Mammary epithelial cell (primary cell): ENCODE measurements around the gene NLGN4Y.

Experiments used
- EZH2 ChIP-seq: IDR thresholded peaks from 2 replicates; pipeline ENCODE4 v1.6.1; 2012; ENCODE audit warnings: low read length, inconsistent platforms, borderline replicate concordance
- TF ChIP-seq, protein P1 (sequence below), 2 donors: IDR thresholded peaks in 1 of 2; conservative IDR thresholded peaks in 1 of 2; 2 replicates each; pipeline ENCODE4 v1.5.1; 2011 to 2012; ENCODE audit warnings: inconsistent platforms in 2 of 2, low read length in 2 of 2, mild to moderate bottlenecking in 2 of 2, control low read depth in 1 of 2, low read depth in 1 of 2; ENCODE audit not compliant: insufficient read depth in 1 of 2; ENCODE audit errors: extremely low read depth in 1 of 2

DNA sequence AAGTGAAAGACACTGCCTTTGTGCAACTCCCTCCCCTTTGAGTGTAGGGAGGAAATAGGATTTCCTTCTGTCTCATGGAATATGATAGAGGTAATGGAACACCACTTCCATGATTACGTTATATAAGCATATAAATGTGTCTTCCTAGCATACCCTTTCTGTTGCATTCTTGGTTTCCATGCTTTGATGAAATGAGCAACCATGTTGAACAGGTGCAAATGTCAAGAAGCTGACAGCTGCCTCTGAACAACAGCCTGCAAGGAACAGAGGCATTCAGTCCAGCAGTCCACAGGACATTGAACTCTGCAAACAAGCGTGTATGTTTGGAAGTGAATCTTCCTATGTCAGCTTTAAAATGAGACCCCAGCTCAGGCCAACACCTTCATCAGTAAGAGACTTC lies 117.5 kb downstream of the NLGN4Y start:
- TF ChIP-seq, protein P1, sequence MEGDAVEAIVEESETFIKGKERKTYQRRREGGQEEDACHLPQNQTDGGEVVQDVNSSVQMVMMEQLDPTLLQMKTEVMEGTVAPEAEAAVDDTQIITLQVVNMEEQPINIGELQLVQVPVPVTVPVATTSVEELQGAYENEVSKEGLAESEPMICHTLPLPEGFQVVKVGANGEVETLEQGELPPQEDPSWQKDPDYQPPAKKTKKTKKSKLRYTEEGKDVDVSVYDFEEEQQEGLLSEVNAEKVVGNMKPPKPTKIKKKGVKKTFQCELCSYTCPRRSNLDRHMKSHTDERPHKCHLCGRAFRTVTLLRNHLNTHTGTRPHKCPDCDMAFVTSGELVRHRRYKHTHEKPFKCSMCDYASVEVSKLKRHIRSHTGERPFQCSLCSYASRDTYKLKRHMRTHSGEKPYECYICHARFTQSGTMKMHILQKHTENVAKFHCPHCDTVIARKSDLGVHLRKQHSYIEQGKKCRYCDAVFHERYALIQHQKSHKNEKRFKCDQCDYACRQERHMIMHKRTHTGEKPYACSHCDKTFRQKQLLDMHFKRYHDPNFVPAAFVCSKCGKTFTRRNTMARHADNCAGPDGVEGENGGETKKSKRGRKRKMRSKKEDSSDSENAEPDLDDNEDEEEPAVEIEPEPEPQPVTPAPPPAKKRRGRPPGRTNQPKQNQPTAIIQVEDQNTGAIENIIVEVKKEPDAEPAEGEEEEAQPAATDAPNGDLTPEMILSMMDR (conservative IDR thresholded peaks at IDR 0.05 in 1 of 2, IDR thresholded peaks at IDR 0.05 in 1 of 2; ENCODE audit: extremely low read depth in 1 of 2, insufficient read depth in 1 of 2, low read depth in 1 of 2, low read length in 2 of 2): no peak
- no peak for TF ChIP-seq EZH2
